HG02885 (cell line): ENCODE measurements around the gene ST8SIA4.

Source experiments
- ATAC-seq: cut with Tn5 transposase; IDR thresholded peaks from one replicate; pipeline ENCODE4 v1.9.1; 2021; ENCODE audit warnings: mild to moderate bottlenecking; ENCODE audit not compliant: unreplicated experiment, poor library complexity

ST8SIA4 gene

DNA sequence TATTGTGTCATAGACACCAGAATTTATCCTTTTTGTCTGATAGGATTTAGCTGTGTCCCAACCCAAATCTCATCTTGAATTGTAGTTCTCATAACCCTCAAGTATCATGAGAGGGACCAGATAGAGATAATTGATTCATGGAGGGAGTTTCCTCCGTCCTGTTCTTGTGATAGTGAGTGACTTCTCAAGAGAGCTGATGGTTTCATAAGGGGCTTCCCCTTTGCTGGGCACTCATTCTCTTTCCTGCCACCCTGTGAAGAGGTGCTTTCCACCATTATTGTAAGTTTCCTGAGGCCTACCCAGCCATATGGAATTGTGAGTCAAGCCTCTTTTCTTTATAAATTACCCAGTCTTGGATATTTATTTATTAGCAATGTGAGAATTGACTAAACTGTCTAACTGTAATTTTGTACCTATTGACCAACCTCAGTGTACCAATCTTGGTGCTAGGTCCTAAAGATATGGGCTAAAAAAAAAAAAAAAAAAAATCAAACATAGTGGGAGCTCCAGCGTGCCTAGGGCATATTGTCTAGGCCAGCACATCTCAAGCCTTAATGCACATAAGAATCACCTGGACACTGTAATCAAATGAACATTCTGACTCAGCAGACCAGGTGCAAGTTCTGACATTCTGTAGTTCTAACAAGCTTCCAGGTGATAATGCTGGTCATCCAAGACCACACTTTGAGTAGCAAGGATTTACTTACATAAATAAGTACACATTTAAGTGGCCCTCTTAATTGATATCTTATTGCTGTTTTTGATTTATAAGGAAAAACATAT is 30.5 kb downstream of the ST8SIA4 start:
- ATAC-seq: peak; percentile 60

DNA sequence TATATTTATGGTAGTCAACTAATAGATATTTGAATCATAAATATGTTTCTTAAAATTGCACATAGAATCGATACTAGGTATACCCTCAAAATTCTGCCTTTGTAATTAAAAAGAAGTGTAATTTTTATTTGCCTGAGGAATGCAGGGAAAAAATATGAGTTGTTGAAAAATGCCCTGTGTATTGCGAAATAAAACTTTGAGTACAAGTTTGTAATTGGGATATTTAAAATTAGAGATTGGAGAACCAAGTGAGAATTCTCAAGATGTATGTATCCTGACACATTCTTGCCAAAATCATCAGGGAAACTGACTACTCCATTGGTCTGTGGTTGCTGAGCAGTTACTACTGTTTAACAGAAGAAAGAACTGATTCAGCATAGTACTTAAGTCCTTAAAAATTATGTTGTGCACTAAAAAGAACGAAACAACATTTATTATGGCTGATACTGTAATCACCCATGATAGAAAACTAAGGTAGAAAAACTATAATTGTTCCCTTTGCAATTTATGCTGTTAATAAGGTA is 36.0 kb downstream of the ST8SIA4 start:
- ATAC-seq: no peak

DNA sequence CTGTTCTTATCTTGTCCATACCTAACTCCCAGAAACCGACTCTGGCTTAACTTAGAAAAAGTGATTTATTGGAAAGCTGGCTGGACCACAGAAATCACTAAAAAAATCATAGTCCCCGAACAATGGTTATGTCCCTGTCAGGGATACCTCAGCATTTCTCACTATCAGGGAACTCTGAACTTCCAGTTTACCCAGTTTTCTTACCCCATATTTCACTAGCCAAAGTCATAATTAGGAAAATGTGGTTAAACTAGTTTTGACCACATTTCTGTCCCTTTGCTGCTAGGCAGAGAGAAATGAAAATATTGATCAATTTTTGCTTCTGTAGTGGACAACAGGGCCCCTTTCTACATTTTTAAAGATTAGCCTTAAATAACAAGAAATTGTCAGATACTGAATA is 38.2 kb downstream of the ST8SIA4 start:
- ATAC-seq: no peak

- ATAC-seq: no peak
Measured at GRCh38 chr5:100863739-100864138, 39.3 kb downstream of the ST8SIA4 start.

DNA sequence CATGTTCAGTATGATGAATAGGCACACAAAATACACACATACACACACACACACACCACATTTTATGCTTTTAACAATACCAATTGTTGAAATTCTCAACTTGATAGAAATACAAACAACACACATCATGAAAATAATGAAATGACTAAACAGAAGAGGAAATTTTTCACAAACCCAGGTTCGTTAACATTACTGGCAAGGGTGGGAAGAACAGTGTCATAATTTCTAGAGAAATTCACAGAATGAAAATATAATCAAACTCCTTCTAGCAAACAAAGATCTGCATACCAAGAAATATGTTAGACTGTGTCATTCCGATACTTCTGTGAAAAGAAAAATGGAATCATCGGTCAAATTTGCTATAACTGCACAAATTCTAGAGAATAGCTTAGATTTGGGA is 41.9 kb downstream of the ST8SIA4 start:
- ATAC-seq: no peak

DNA sequence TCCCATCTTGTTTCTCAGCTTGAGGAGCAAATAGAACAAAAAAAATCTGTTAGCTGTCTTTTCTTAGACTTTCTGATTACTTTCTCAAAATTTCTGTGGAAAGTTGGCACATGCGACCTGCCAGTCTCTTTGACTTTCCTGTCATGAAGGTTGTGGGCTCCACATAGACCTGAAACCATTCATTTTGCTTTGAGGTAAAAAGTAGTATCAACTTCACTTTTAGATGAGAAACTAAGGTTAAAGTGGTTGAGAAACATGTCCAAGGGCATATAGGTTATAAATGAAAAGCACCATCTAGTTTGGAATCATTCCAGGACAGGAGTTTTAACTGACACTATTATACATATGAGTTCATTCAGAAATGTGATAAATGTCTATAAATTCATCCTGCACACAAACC is 42.7 kb downstream of the ST8SIA4 start:
- peak; percentile 39 for ATAC-seq

DNA sequence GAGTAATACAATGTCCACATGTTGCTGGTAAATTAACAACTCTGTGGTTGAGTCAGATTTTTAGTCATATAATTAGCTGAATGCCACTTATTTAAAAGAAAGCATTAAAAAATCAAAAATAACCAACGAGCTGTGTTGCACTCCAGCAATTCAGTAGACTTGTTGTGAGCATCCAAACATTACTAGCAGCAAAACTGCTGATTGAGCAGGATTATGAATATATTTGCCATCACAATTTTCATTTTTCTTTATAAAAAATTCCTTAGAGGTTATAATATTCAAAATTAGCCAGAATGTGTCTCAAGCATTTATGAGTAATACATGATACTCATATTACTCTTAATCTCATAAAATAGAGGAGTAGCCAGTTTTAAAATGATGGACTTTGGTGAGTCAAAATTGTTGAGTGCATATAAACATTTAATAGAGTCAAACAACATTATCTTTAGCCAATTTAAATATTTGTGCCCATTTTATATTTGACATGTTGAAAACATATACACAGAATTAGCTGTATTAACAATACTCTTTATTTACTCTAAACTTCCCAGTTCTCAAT is 44.0 kb downstream of the ST8SIA4 start:
- no peak for ATAC-seq

DNA sequence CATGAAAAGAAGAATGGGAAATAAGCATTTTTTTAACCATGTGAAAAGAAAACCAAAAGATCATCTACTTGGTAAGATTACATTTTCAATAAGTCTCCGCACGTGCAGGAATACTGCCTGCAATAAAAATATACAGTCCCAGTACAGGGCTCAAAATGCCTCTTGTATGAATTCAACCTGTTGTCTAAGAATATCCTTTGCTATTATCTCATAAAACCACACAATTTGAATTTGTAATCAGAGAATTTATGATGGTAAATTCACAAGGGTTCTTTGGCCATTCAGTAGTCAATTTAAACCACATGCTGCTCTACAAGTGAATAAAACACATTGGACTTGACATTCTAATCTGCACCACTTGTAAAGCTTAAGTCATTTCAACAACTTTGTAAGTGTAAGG is 46.6 kb downstream of the ST8SIA4 start:
- ATAC-seq: no peak

GRCh38 chr5:100855937-100856430 is 47.1 kb downstream of the ST8SIA4 start:
- ATAC-seq: no peak

DNA sequence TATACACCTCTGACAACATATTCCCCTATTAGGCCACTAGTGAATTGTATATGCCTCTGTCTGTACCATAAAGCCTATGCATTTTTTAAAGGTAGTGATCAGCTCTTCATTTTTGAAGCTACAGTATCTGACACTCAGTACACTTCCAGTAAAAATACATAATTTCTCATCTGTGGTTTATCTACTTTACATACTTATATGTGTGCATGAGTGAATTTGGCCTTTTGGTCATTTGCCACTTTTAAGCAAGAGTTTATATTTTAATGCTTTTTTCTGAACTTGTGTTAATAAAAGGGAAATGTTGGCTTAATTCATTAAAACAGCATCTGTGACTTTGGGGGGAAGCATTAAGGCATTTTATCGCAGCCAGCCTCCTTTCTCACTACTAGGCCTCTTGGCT is 47.8 kb downstream of the ST8SIA4 start:
- ATAC-seq: no peak

DNA sequence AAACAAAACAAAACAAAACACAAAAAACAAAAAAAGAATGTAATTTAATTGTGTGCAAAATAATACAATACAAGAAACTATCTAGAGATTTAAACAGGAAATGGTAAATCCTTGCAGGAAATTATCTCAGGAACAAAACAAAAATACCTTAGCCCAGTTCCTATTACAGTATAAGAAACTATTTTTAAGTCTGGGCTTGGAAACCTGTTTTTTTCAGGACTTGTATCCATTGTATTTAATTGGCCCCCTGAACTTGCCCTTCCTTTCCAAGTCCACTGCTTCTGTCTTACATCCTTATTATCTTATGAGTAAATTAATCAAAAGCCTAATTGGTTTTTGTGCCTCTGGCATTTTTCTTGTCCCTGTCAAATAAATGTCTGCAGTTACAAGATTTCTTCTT is 48.5 kb downstream of the ST8SIA4 start:
- no peak for ATAC-seq

DNA sequence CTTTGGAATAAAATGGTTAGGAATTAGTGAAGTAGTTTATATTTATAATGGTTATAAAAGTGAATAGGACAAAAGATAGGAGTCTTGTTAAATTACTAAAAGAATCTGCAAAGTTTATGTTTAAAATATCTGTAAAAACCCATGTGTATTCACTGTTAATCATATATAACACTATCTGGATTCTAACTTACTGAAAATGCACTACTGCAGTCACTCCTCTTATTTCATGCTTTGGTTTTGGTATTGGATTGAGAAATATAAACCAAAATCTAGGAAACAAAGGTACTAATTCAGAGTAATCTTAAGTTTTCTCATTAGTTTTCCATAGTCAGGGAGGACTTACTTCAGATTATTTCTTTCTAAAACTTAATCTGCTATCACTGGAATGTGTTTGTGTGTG is 49.5 kb downstream of the ST8SIA4 start:
- ATAC-seq: no peak

DNA sequence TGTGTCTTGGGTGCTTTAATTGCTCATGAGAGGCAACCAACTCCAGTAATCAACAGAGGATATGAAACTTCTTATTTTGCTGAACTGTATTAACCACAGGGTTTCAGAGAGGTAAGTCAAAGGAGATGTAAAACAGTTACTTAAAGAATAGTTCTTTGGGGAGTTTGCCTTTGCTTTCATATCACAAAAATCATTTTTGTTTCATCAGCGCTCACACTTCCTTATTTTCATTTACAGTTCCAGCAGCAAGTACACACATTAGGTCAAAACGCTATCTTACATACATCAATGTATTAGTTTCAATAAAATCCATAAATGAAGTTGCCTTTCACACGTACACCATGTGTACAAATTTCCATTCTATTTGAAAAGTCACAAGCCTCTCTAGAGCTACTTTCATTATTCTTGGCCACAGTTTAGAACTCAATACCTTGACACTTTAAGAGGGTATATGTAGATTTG is 50.1 kb downstream of the ST8SIA4 start:
- peak; percentile 90 for ATAC-seq

- ATAC-seq: no peak
Measured at GRCh38 chr5:100852051-100852450, 51.0 kb downstream of the ST8SIA4 start.

- no peak for ATAC-seq
Measured at GRCh38 chr5:100846772-100847171, 56.3 kb downstream of the ST8SIA4 start.

DNA sequence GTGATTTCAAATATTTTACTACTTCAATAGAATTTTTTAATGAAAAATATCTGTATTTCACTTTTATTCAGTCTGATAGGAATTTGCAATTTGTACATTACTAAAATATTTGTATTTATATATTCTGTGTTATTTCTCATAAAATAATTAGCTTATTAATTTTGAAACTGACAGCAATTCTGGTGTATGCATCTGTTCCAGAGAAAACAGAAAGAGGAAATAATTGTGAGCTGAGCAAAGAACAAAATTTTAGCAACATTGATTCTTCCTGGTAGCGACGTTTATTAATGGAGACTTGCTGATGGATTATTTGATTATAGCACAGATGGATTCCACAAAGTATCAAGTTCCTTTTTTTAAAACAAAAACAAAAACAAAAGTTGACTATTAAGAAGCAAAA is 61.0 kb downstream of the ST8SIA4 start:
- ATAC-seq: no peak

GRCh38 chr5:100841358-100842076 is 61.6 kb downstream of the ST8SIA4 start:
- ATAC-seq: no peak

DNA sequence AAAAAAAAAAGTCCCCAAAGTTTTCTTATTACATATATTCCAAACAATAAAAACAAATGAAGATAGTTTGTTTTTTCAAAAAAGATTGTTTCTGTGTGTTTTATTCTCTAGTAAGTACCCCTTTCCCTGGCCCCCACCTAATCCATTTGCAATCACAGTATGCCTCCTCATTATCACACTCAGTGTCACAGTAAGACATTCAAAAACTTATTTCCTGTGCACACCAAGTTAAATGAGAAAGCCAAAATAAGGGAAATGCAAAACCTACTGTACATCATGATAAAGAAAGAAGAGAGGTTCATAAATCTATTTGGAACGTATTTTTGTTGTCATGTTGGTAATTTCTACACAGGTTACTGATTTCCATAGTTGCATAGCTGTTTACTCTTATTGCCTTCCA is 62.3 kb downstream of the ST8SIA4 start:
- peak; percentile 32 for ATAC-seq

GRCh38 chr5:100840370-100840769 is 62.7 kb downstream of the ST8SIA4 start:
- peak; percentile 86 for ATAC-seq

DNA sequence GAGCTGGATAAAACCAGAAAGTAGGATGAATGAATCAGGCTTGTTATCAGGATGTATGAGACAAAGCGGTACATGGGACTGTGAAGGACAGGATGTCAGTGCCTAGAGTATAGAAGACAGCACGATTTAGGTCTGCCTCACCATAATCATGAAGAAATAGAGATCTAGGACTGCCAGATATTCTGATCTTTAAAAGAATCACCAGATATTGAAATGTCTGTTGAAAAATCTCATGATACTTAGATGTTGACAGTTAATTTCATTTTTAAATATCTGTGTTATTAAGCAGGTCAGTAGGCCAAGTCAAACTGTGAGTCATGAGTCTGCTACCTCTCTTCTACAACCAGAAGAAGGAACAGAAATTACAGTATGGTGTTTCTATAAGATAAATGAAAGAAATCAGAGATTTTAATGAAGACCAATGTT is 65.0 kb downstream of the ST8SIA4 start:
- no peak for ATAC-seq

DNA sequence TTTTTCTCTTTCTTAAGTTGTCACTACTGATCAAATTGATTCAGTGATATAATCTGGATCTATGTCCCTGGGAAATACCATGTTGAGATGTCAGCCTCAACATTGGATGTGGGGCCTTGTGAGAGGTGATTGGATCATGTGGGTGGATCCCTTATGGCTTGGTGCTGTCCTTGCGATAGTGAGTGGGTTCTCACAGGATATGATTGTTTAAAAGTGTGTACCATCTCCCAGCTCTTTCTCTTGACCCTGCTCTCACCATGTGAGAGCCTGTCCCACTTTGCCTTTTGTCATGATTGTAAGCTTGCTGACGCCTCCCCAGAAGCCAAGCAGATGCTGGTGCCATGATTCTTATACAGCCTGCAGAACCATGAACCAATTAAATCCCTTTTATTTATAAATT is 68.6 kb downstream of the ST8SIA4 start:
- ATAC-seq: no peak
